Lung microvascular endothelial cell (primary cell): ENCODE results near the gene ARHGAP9. TPM values are rescaled to one million over a fixed set of nuclear protein-coding genes. Genes with fewer than 3 reads are reported as not detected.
"Not testable (repeated sequence)": the region's sequence is repeated elsewhere in the genome, so short reads cannot be mapped to it uniquely, and the experiment has no call there.

Experiments used
- DNase-seq, 2 donors: peaks; one replicate each; pipeline versions ENCODE4 v3.0.0 to v3.0.0-alpha.2; 2010; ENCODE audit warnings: low read depth in 2 of 2
- total RNA-seq: library from RNA; depleted of rRNA; stranded (reverse); fragments of >200 nt; gene quantifications from 2 replicates; pipeline ENCODE4 v1.2.1, GENCODE V29; 2014

Gene ARHGAP9
- total RNA-seq, 1 donor from 2014 or later, result not detected

DNA sequence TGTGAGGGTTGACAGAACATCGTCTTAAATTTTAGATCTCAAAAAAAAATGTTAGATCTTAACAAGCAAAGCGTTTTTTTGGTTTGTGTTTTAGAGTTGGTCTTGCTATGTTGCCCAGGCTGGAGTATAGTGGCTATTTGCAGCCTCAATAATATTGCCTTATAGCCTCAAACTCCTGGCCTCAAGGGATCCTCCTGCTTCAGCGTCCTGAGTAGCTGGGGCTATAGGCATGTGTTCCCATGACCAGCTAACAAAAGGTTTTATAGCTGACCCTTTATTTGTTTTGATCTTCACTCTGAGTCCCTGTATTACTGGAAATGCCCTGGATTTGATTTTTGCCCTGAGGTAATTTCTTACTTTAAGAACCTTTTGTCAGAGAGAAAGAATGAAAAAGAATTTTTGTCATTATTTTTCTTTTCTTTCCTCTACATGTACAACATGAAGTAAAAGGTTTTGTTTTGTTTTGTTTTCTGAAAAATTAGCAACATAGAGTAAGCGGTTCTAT is 39.9 kb downstream of the ARHGAP9 start:
- DNase-seq, result no peak

DNA sequence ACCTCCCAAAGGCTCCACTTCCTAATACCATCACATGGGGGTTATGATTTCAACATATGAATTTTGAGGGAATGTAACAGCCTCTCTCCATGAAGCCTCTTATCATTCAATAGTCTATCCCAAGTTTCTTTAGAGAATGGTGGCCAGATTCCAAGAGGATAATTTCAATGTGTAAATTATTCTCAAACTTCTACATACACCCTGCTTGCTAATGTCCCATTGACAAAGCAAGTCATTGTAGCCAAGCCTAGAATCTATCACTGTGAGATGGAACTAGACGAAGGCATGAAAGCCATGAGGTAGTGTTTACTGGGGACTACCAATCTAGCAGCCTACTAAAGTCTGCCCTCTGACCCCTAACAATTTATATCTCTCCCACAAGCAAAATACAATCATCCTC is 41.3 kb downstream of the ARHGAP9 start:
- DNase-seq, result no peak

- no peak for DNase-seq
Measured at GRCh38 chr12:57435293-57435692, 44.4 kb downstream of the ARHGAP9 start.

GRCh38 chr12:57434517-57435223 is 45.0 kb downstream of the ARHGAP9 start, which contains the start of gene INHBC:
INHBC (plus strand) TSS chr12:57434784; CDS start chr12:57434887, 103 bp downstream.
- DNase-seq, result no peak

DNA sequence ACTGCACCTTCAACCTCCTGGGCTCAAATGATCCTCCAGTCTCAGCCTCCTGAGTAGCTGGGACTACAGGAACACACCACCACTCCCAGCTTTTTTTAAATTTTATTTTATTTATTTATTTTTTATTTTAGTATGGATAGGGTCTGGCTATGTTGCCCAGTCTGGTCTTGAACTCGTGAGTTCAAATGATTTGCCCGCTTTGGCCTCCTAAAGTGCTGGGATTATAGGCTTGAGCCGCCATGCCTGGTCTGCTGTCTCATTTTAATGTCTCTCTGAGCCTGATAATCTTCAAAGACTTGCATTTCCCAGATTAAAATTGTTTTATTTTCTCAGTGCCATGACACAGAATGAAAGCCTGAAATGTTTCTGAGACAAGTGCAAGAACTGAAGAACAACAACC is 46.3 kb downstream of the ARHGAP9 start:
- no peak for DNase-seq

DNA sequence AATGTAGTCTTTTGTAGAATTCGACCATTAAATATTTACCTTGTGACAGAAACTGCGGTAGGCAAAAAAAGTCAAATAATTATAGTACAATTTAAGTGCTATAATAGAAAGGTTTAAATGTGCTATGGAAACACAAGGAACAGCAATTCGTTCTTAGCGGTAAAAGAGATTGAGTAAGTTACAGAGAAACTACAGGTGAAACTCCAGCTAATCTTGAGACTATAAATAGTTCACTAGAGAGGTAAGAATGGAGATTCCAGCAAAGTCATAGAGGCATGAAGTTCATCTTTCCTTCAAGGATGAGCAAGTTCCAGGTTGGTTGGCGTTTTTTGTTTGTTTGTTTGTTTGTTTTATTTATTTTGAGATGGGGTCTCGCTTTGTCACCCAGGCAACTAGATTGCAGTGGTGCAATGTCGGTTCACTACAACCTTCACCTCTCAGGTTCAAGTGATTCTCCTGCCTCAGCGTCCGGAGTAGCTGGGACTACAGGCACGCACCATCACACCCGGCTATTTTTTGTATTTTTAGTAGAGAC is 47.9 kb downstream of the ARHGAP9 start:
- no peak for DNase-seq

GRCh38 chr12:57430931-57431566 is 48.6 kb downstream of the ARHGAP9 start, which contains the start of gene R3HDM2:
R3HDM2 (minus strand) TSS chr12:57431043; CDS start chr12:57310428, 120,615 bp downstream.
- peak; percentile 98 for DNase-seq

DNA sequence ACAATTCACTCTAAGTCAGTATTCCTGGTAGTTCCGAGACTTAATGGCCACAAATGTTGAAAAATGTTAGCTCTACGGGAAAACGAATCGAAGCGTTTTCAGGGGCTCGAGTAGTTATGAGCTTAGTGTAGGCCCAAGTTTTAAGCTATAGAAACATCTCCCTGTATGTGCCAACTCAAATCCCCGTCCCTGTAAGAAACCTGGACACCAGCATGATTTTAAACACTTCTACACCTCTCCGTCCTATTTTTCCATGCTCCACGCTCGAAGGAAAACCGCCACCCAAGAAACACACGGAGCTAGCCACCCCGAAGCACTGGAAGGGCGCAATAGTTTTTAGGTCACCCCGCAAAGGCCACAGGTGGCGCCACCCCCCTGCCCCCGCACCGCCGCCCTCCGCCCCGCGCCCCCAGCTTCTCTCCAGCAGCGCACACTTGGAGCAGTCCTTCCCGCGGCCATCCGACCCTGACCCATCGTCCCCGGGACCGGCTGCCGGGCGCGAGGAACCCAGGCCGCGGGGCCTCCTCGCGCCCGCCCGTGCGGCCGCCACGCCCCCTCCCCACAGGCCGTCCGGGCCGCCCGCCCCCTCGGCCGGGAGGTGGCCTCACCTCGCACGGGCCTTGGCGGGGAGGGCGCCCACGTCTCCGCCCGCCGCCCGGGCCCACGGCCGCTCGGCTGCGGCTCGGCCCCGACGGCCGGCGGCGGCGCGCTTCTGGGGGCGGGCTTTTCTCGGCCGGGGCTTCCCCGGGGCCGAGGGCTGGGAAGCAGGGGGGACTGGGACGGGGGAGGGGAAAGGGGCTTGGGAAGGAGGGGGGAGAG is 49.3 kb downstream of the ARHGAP9 start:
- DNase-seq, result peak; percentile 43 to 48

- DNase-seq, result peak in 1 of 2 donors; percentile 38
Measured at GRCh38 chr12:57429473-57430111, 50.1 kb downstream of the ARHGAP9 start.

- no peak for DNase-seq
Measured at GRCh38 chr12:57428965-57429364, 50.7 kb downstream of the ARHGAP9 start.

- DNase-seq, result not testable (repeated sequence)
Measured at GRCh38 chr12:57426948-57427347, 52.7 kb downstream of the ARHGAP9 start.

Other genes starting within 250 kb of the ARHGAP9 start
- gene STAC3, start 228.7 kb downstream of the ARHGAP9 start, total RNA-seq, result 0.22 and 0.40 TPM in 2 replicates
- 3.5 and 5.6 TPM in 2 replicates for gene R3HDM2, start 48.8 kb downstream of the ARHGAP9 start, total RNA-seq
- gene INHBC, start 45.1 kb downstream of the ARHGAP9 start, total RNA-seq, result not detected in 2 replicates
- not detected in 2 replicates for gene INHBE, start 24.6 kb downstream of the ARHGAP9 start, total RNA-seq
- gene GLI1, start 20.1 kb downstream of the ARHGAP9 start, total RNA-seq, result not detected in 2 replicates
- gene MARS1, start 8.2 kb upstream of the ARHGAP9 start, total RNA-seq, result 63.0 and 123 TPM in 2 replicates
- gene DDIT3, start 40.6 kb upstream of the ARHGAP9 start, total RNA-seq, result 4.6 and 12.5 TPM in 2 replicates
- 2.8 and 6.9 TPM in 2 replicates for gene MBD6, start 43.0 kb upstream of the ARHGAP9 start, total RNA-seq
- gene DCTN2, start 67.3 kb upstream of the ARHGAP9 start, total RNA-seq, result 83.1 and 84.8 TPM in 2 replicates
- under 0.01 TPM in 2 replicates for gene KIF5A, start 70.2 kb upstream of the ARHGAP9 start, total RNA-seq
- 8.9 and 11.5 TPM in 2 replicates for gene PIP4K2C, start 111.3 kb upstream of the ARHGAP9 start, total RNA-seq
- gene DTX3, start 125.0 kb upstream of the ARHGAP9 start, total RNA-seq, result 2.0 and 4.2 TPM in 2 replicates
- 1.4 and 2.0 TPM in 2 replicates for gene ARHGEF25, start 131.6 kb upstream of the ARHGAP9 start, total RNA-seq
- gene B4GALNT1, start 153.3 kb upstream of the ARHGAP9 start, total RNA-seq, result under 0.01 TPM in 1 of 2 replicates, not detected in the other
- 156 and 234 TPM in 2 replicates for gene OS9, start 214.3 kb upstream of the ARHGAP9 start, total RNA-seq